ENCODE data around the gene SFTPB.

The SFTPB gene

GRCh38 chr2:85703329-85703728 lies 35.3 kb upstream of the SFTPB start:
- Histone ChIP-seq H4K20me1 (no peaks in the 10 kb centered on the region), H3K9ac (no peak overlapping the region), H3K4me2 (peak overlapping the region; percentile 96), H3K27me3 (no peaks in the 10 kb centered on the region), H3K27ac (no peak overlapping the region), H3K9me3 (no peaks in the 10 kb centered on the region), H3K36me3 (no peaks in the 10 kb centered on the region), H3K4me1 (peaks cover 40% of the 10 kb centered on the region), H3K4me3 (no peak overlapping the region)
- no peak for TF ChIP-seq Cebpa-rat (IDR thresholded peaks at IDR 0.05)

- H3K4me3 ChIP-seq, result no peak overlapping the region
- H3K27ac ChIP-seq, result no peak overlapping the region
- no peak for TF ChIP-seq Cebpa-rat (IDR thresholded peaks at IDR 0.05)
- H3K9ac ChIP-seq, result no peak overlapping the region
- no peaks in the 10 kb centered on the region for H3K9me3 ChIP-seq
- no peaks in the 10 kb centered on the region for H4K20me1 ChIP-seq
- peaks cover 45% of the 10 kb centered on the region for H3K4me1 ChIP-seq
- H3K4me2 ChIP-seq, result 0 out of 2 replicates have a peak overlapping the region, but pooled peaks have one; percentile 14
- no peaks in the 10 kb centered on the region for H3K36me3 ChIP-seq
- no peaks in the 10 kb centered on the region for H3K27me3 ChIP-seq
These were observed 34.8 kb upstream of the SFTPB start for GRCh38 chr2:85702800-85703199.

GRCh38 chr2:85702172-85702571 lies 34.2 kb upstream of the SFTPB start:
- Histone ChIP-seq H3K4me1 (peaks cover 51% of the 10 kb centered on the region), H3K4me2 (no peak overlapping the region), H3K36me3 (no peaks in the 10 kb centered on the region), H3K9me3 (no peaks in the 10 kb centered on the region), H3K27ac (no peak overlapping the region), H3K4me3 (no peak overlapping the region), H4K20me1 (no peaks in the 10 kb centered on the region), H3K9ac (no peak overlapping the region), H3K27me3 (no peaks in the 10 kb centered on the region)
- TF ChIP-seq Cebpa-rat (IDR thresholded peaks at IDR 0.05), result no peak

- H3K4me1 ChIP-seq, result peaks cover 22% of the 10 kb centered on the region
- H3K4me3 ChIP-seq, result no peak overlapping the region
- no peak for TF ChIP-seq Cebpa-rat (IDR thresholded peaks at IDR 0.05)
- no peak overlapping the region for H3K27ac ChIP-seq
- no peak overlapping the region for H3K4me2 ChIP-seq
- H3K36me3 ChIP-seq, result no peaks in the 10 kb centered on the region
- H3K9me3 ChIP-seq, result no peaks in the 10 kb centered on the region
- H3K27me3 ChIP-seq, result no peaks in the 10 kb centered on the region
- H3K9ac ChIP-seq, result no peak overlapping the region
- H4K20me1 ChIP-seq, result no peaks in the 10 kb centered on the region
These were observed 31.3 kb upstream of the SFTPB start for GRCh38 chr2:85699325-85699724.

GRCh38 chr2:85698880-85699254 lies 30.9 kb upstream of the SFTPB start:
- Histone ChIP-seq H3K9ac (no peak overlapping the region), H4K20me1 (no peaks in the 10 kb centered on the region), H3K9me3 (no peaks in the 10 kb centered on the region), H3K4me2 (peak overlapping the region; percentile 49; the same call in 1 of the 2 replicates), H3K4me3 (no peak overlapping the region), H3K36me3 (no peaks in the 10 kb centered on the region), H3K27me3 (no peaks in the 10 kb centered on the region), H3K4me1 (peaks cover 18% of the 10 kb centered on the region), H3K27ac (no peak overlapping the region)
- no peak for TF ChIP-seq Cebpa-rat (IDR thresholded peaks at IDR 0.05)

- H3K4me2 ChIP-seq, result peak overlapping the region; percentile 49
- H3K27ac ChIP-seq, result peak overlapping the region; percentile 37; the same call in 1 of the 2 replicates
- H4K20me1 ChIP-seq, result no peaks in the 10 kb centered on the region
- H3K36me3 ChIP-seq, result no peaks in the 10 kb centered on the region
- H3K27me3 ChIP-seq, result no peaks in the 10 kb centered on the region
- TF ChIP-seq Cebpa-rat (IDR thresholded peaks at IDR 0.05), result no peak
- no peaks in the 10 kb centered on the region for H3K9me3 ChIP-seq
- peak overlapping the region; percentile 53; the same call in 1 of the 2 replicates for H3K9ac ChIP-seq
- peaks cover 14% of the 10 kb centered on the region for H3K4me1 ChIP-seq
- H3K4me3 ChIP-seq, result no peak overlapping the region
These were observed 30.3 kb upstream of the SFTPB start for GRCh38 chr2:85698184-85698879.

- H3K27ac ChIP-seq, result peak overlapping the region; percentile 37; the same call in 1 of the 2 replicates
- peaks cover 14% of the 10 kb centered on the region for H3K4me1 ChIP-seq
- H3K4me3 ChIP-seq, result no peak overlapping the region
- H3K4me2 ChIP-seq, result peak overlapping the region; percentile 49
- no peaks in the 10 kb centered on the region for H3K9me3 ChIP-seq
- H3K9ac ChIP-seq, result peak overlapping the region; percentile 53; the same call in 1 of the 2 replicates
- H3K36me3 ChIP-seq, result no peaks in the 10 kb centered on the region
- no peaks in the 10 kb centered on the region for H4K20me1 ChIP-seq
- TF ChIP-seq Cebpa-rat (IDR thresholded peaks at IDR 0.05), result no peak
- no peaks in the 10 kb centered on the region for H3K27me3 ChIP-seq
These were observed 29.7 kb upstream of the SFTPB start for GRCh38 chr2:85697716-85698115.

GRCh38 chr2:85697096-85697495 lies 29.1 kb upstream of the SFTPB start:
- H3K36me3 ChIP-seq, result no peaks in the 10 kb centered on the region
- no peak for TF ChIP-seq Cebpa-rat (IDR thresholded peaks at IDR 0.05)
- no peaks in the 10 kb centered on the region for H3K27me3 ChIP-seq
- H3K4me3 ChIP-seq, result no peak overlapping the region
- no peak overlapping the region for H3K27ac ChIP-seq
- H3K9me3 ChIP-seq, result no peaks in the 10 kb centered on the region
- peaks cover 14% of the 10 kb centered on the region for H3K4me1 ChIP-seq
- no peaks in the 10 kb centered on the region for H4K20me1 ChIP-seq
- no peak overlapping the region for H3K9ac ChIP-seq
- no peak overlapping the region for H3K4me2 ChIP-seq

- Histone ChIP-seq H3K4me2 (no peak overlapping the region), H3K4me1 (peaks cover 14% of the 10 kb centered on the region), H3K9ac (no peak overlapping the region), H3K36me3 (no peaks in the 10 kb centered on the region), H3K4me3 (no peak overlapping the region), H3K9me3 (no peaks in the 10 kb centered on the region), H4K20me1 (no peaks in the 10 kb centered on the region), H3K27me3 (no peaks in the 10 kb centered on the region), H3K27ac (no peak overlapping the region)
- TF ChIP-seq Cebpa-rat (IDR thresholded peaks at IDR 0.05), result no peak
These were observed 28.0 kb upstream of the SFTPB start for GRCh38 chr2:85695691-85696668.

- TF ChIP-seq Cebpa-rat (IDR thresholded peaks at IDR 0.05), result no peak
- no peaks in the 10 kb centered on the region for H4K20me1 ChIP-seq
- H3K4me2 ChIP-seq, result no peak overlapping the region
- peaks cover 14% of the 10 kb centered on the region for H3K4me1 ChIP-seq
- no peaks in the 10 kb centered on the region for H3K27me3 ChIP-seq
- H3K36me3 ChIP-seq, result no peaks in the 10 kb centered on the region
- H3K27ac ChIP-seq, result no peak overlapping the region
- no peaks in the 10 kb centered on the region for H3K9me3 ChIP-seq
- no peak overlapping the region for H3K4me3 ChIP-seq
- no peak overlapping the region for H3K9ac ChIP-seq
These were observed 27.1 kb upstream of the SFTPB start for GRCh38 chr2:85695121-85695520.
